GM23338 (cell line): ENCODE data around the gene TRIM59. TPM values are rescaled to one million over a fixed set of nuclear protein-coding genes. Genes with fewer than 3 reads are reported as not detected.

Experiments used
- ATAC-seq: fragments of 200-7000 bp; cut with Tn5 transposase; 3 replicates; pipeline ENCODE4 v1.9.1; 2020
- DNase-seq: peaks from one replicate; pipeline ENCODE4 v3.0.0-alpha.2; 2015; ENCODE audit warnings: low spot score
- H2AFZ ChIP-seq: fragments of 200-600 bp; sonication (generic); 2 replicates; pipeline ENCODE4 v1.8.0; 2016; ENCODE audit warnings: antibody characterized with exemption, mild to moderate bottlenecking, moderate library complexity
- H3F3A ChIP-seq: fragments of 200-600 bp; sonication (generic); replicated peaks from 2 replicates; pipeline ENCODE4 v1.8.0; 2017; ENCODE audit warnings: antibody characterized with exemption, mixed run types, low read depth
- H3K27ac ChIP-seq: fragments of 200-600 bp; sonication (generic); 2 replicates; pipeline ENCODE4 v1.6.1; 2016; ENCODE audit warnings: low read depth
- H3K27me3 ChIP-seq: fragments of 200-600 bp; sonication (generic); 2 replicates; pipeline ENCODE4 v1.8.0; 2016; ENCODE audit warnings: mild to moderate bottlenecking, mixed run types, moderate library complexity; ENCODE audit not compliant: insufficient read depth
- H3K36me3 ChIP-seq: fragments of 200-600 bp; sonication (generic); 2 replicates; pipeline ENCODE4 v1.8.0; 2016; ENCODE audit warnings: mild to moderate bottlenecking; ENCODE audit not compliant: insufficient read depth
- H3K4me1 ChIP-seq: fragments of 200-600 bp; sonication (generic); 2 replicates; pipeline ENCODE4 v1.8.0; 2016; ENCODE audit warnings: mild to moderate bottlenecking, moderate library complexity; ENCODE audit not compliant: insufficient read depth
- H3K4me2 ChIP-seq: fragments of 200-600 bp; sonication (generic); 2 replicates; pipeline ENCODE4 v1.7.1; 2017; ENCODE audit warnings: mixed run types
- H3K4me3 ChIP-seq: fragments of 200-600 bp; sonication (generic); 2 replicates; pipeline ENCODE4 v1.6.1; 2016; ENCODE audit warnings: mixed run types
- H3K79me2 ChIP-seq: fragments of 200-600 bp; sonication (generic); replicated peaks from 2 replicates; pipeline ENCODE4 v1.8.0; 2017; ENCODE audit warnings: mild to moderate bottlenecking; ENCODE audit not compliant: insufficient read depth
- H3K9me2 ChIP-seq: fragments of 200-600 bp; sonication (generic); 2 replicates; pipeline ENCODE4 v1.8.0; 2017; ENCODE audit not compliant: insufficient read depth
- H4K20me1 ChIP-seq: fragments of 200-600 bp; sonication (generic); replicated peaks from 2 replicates; pipeline ENCODE4 v1.8.0; 2017; ENCODE audit warnings: mild to moderate bottlenecking; ENCODE audit not compliant: insufficient read depth
- H3K27ac Mint-ChIP-seq: 2 replicates; pipeline ENCODE4 v1.8.0; 2020; ENCODE audit warnings: inconsistent platforms, mild to moderate bottlenecking, moderate library complexity, mixed read lengths
- H3K27me3 Mint-ChIP-seq: 3 replicates; pipeline ENCODE4 v1.8.0; 2022; ENCODE audit warnings: low read depth, mild to moderate bottlenecking, moderate library complexity, mixed read lengths, inconsistent platforms; ENCODE audit not compliant: insufficient read depth, poor library complexity
- H3K36me3 Mint-ChIP-seq: 3 replicates; pipeline ENCODE4 v1.8.0; 2021; ENCODE audit warnings: low read depth, mild to moderate bottlenecking, inconsistent platforms, moderate library complexity, mixed read lengths
- H3K4me1 Mint-ChIP-seq: 3 replicates; pipeline ENCODE4 v1.8.0; 2020; ENCODE audit warnings: mild to moderate bottlenecking, inconsistent platforms, mixed read lengths
- H3K4me3 Mint-ChIP-seq: 3 replicates; pipeline ENCODE4 v1.8.0; 2021; ENCODE audit warnings: moderate library complexity, mild to moderate bottlenecking, inconsistent platforms, mixed read lengths
- H3K9me3 Mint-ChIP-seq: 3 replicates; pipeline ENCODE4 v1.8.0; 2020; ENCODE audit warnings: moderate library complexity, mild to moderate bottlenecking, inconsistent platforms, mixed read lengths
- EZH2 ChIP-seq: fragments of 200-600 bp; sonication (generic); IDR thresholded peaks from one replicate; pipeline ENCODE4 v1.8.0; 2017; ENCODE audit warnings: antibody characterized with exemption, mild to moderate bottlenecking, low read depth; ENCODE audit not compliant: unreplicated experiment
- EZH2phosphoT487 ChIP-seq: fragments of 200-600 bp; sonication (generic); IDR thresholded peaks from one replicate; pipeline ENCODE4 v1.8.1; 2018; ENCODE audit warnings: antibody characterized with exemption; ENCODE audit not compliant: unreplicated experiment
- JUNB ChIP-seq: IDR thresholded peaks from one replicate; pipeline ENCODE4 v1.6.1; 2016; ENCODE audit warnings: antibody characterized with exemption; ENCODE audit not compliant: unreplicated experiment
- STAT1 ChIP-seq: IDR thresholded peaks from one replicate; pipeline ENCODE4 v1.6.1; 2016; ENCODE audit warnings: antibody characterized with exemption; ENCODE audit not compliant: unreplicated experiment
- ZNF114 ChIP-seq: fragments of 250-450 bp; sonication (Bioruptor Pico); IDR thresholded peaks from 2 replicates; pipeline ENCODE4 v1.5.0; 2020; ENCODE audit warnings: mild to moderate bottlenecking, moderate library complexity
- ZNF331 ChIP-seq: fragments of 250-450 bp; sonication (Bioruptor Pico); IDR thresholded peaks from 2 replicates; pipeline ENCODE4 v1.5.0; 2020; ENCODE audit warnings: low read depth, mild to moderate bottlenecking, moderate library complexity
- ZNF462 ChIP-seq: fragments of 250-450 bp; sonication (Bioruptor Pico); IDR thresholded peaks from 2 replicates; pipeline ENCODE4 v1.5.0; 2020; ENCODE audit warnings: mild to moderate bottlenecking, moderate library complexity
- polyA plus RNA-seq: library from polyadenylated mRNA; unstranded; fragments of >200 nt; fragmentation: Nextera tagmentation; extraction: Ambion mirVana; gene quantifications from 2 replicates; pipeline ENCODE4 v1.2.1, GENCODE V29; 2016
- total RNA-seq: library from RNA; depleted of rRNA; stranded (reverse); fragments of >200 nt; shearing (Covaris generic); gene quantifications from 2 replicates; pipeline ENCODE4 v1.2.3, GENCODE V29; 2014

Gene TRIM59
- total and polyA plus RNA-seq, 2 experiments from 2014 or later = 46.2 to 98.6 TPM

DNA sequence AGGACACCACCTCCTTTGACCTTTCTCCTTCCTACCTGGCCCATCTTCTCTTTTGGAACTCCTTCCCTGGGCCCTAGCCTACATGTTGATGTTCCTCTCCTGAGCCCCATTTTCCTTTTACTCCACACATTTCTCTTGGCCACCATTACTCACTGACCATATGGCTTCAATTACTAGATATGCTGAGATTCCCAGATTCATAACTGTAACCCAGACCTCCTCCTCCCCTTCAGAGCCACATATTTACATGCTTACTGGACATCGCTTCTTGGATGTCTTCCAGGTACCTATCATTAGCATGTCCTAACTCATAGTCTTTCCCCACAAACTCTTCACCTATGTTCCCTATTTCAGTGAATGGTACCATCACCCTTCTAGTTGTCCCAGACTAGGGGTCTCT, 24.4 kb upstream of the TRIM59 start (continued):
- TF ChIP-seq ZNF462 (CRISPR knock-in tag) (no peak), ZNF114 (CRISPR knock-in tag) (no peak), STAT1 (no peak), EZH2 (no peak), EZH2phosphoT487 (no peak), ZNF331 (no peak)

DNA sequence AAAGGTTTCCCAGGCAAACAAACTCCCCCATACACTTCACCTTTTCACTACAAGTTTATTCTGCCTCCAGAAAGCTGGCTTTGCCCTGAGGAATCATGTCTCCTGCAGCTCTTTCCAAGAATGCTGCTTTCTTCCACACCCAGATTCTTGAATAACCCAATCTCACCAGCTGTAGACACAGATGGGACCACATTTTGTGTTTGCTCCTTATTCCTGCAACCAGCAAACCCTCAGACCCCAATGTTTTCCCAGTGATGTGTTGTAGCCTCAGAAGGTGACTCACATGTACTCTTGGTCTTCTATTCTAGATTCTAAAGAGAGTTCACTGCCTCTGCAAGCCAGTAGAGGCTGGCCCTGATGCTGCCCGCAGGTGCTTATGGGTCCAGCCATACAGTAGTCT, 23.6 kb upstream of the TRIM59 start:
- no peaks in the 10 kb centered on the region for H3K27me3 ChIP-seq
- Mint-ChIP-seq H3K4me3 (no peak overlapping the region), H3K36me3 (peaks cover 17% of the 10 kb centered on the region), H3K9me3 (peaks cover 24% of the 10 kb centered on the region), H3K4me1 (no peaks in the 10 kb centered on the region), H3K27me3 (peaks cover 8% of the 10 kb centered on the region), H3K27ac (no peak overlapping the region)
- H3K4me1 ChIP-seq = no peaks in the 10 kb centered on the region
- TF ChIP-seq ZNF462 (CRISPR knock-in tag) (no peak), EZH2 (no peak), JUNB (no peak)
- no peaks in the 10 kb centered on the region for H3K79me2 ChIP-seq
- no peaks in the 10 kb centered on the region for H4K20me1 ChIP-seq
- DNase-seq (no peak), ATAC-seq (no peak)
- no peaks in the 10 kb centered on the region; the same call in 1 of the 2 replicates for H3K36me3 ChIP-seq
- H3K4me3 ChIP-seq = no peak overlapping the region
- H3K9me2 ChIP-seq = 0 out of 2 replicates have a peak, but pooled peaks cover 7% of the 10 kb centered on the region
- H3K27ac ChIP-seq = no peak overlapping the region
- H3F3A ChIP-seq = no peaks in the 10 kb centered on the region
- H2AFZ ChIP-seq = no peak overlapping the region
- no peak overlapping the region for H3K4me2 ChIP-seq
